Suprapubic skin (tissue), 4 donors: ENCODE results near the gene TNFRSF1B.

Experiments
- CTCF ChIP-seq, 2 donors: fragments of 200-600 bp in 1 of 2; fragments of 450-650 bp in 1 of 2; sonication (generic) in 1 of 2; IDR thresholded peaks; one replicate each; pipeline ENCODE4 v1.5.1; 2016 to 2019; ENCODE audit warnings: antibody characterized with exemption in 2 of 2, mild to moderate bottlenecking in 1 of 2, moderate library complexity in 1 of 2
- EP300 ChIP-seq: sonication (generic); formaldehyde crosslinking; IDR thresholded peaks from one replicate; pipeline ENCODE4 v1.6.1; 2017; ENCODE audit warnings: antibody characterized with exemption
- POLR2A ChIP-seq, 2 donors: fragments of 450-650 bp; IDR thresholded peaks; one replicate each; pipeline ENCODE4 v1.6.1; 2017; ENCODE audit warnings: antibody characterized with exemption in 2 of 2, mild to moderate bottlenecking in 2 of 2, moderate library complexity in 2 of 2
- POLR2AphosphoS5 ChIP-seq, 3 donors: sonication (generic); formaldehyde crosslinking; IDR thresholded peaks; one replicate each; pipeline ENCODE4 v1.6.1; 2017; ENCODE audit warnings: antibody characterized with exemption in 3 of 3

- TF ChIP-seq EP300 (no peak), POLR2A (IDR thresholded peaks at IDR 0.05) (no peak), CTCF (IDR thresholded peaks at IDR 0.05) (no peak), POLR2AphosphoS5 (IDR thresholded peaks at IDR 0.05) (no peak)
Observed at GRCh38 chr1:12194666-12195216, 27.9 kb downstream of the TNFRSF1B start.
